GM23338 (cell line): ENCODE data around the gene GGT5. TPM values are rescaled to one million over a fixed set of nuclear protein-coding genes. Genes with fewer than 3 reads are reported as not detected.

ENCODE experiments used
- ATAC-seq: fragments of 200-7000 bp; cut with Tn5 transposase; 3 replicates; pipeline ENCODE4 v1.9.1; 2020
- DNase-seq: peaks from one replicate; pipeline ENCODE4 v3.0.0-alpha.2; 2015; ENCODE audit warnings: low spot score
- H2AFZ ChIP-seq: fragments of 200-600 bp; sonication (generic); 2 replicates; pipeline ENCODE4 v1.8.0; 2016; ENCODE audit warnings: antibody characterized with exemption, mild to moderate bottlenecking, moderate library complexity
- H3F3A ChIP-seq: fragments of 200-600 bp; sonication (generic); replicated peaks from 2 replicates; pipeline ENCODE4 v1.8.0; 2017; ENCODE audit warnings: antibody characterized with exemption, mixed run types, low read depth
- H3K27ac ChIP-seq: fragments of 200-600 bp; sonication (generic); 2 replicates; pipeline ENCODE4 v1.6.1; 2016; ENCODE audit warnings: low read depth
- H3K27me3 ChIP-seq: fragments of 200-600 bp; sonication (generic); 2 replicates; pipeline ENCODE4 v1.8.0; 2016; ENCODE audit warnings: mild to moderate bottlenecking, mixed run types, moderate library complexity; ENCODE audit not compliant: insufficient read depth
- H3K36me3 ChIP-seq: fragments of 200-600 bp; sonication (generic); 2 replicates; pipeline ENCODE4 v1.8.0; 2016; ENCODE audit warnings: mild to moderate bottlenecking; ENCODE audit not compliant: insufficient read depth
- H3K4me1 ChIP-seq: fragments of 200-600 bp; sonication (generic); 2 replicates; pipeline ENCODE4 v1.8.0; 2016; ENCODE audit warnings: mild to moderate bottlenecking, moderate library complexity; ENCODE audit not compliant: insufficient read depth
- H3K4me2 ChIP-seq: fragments of 200-600 bp; sonication (generic); 2 replicates; pipeline ENCODE4 v1.7.1; 2017; ENCODE audit warnings: mixed run types
- H3K4me3 ChIP-seq: fragments of 200-600 bp; sonication (generic); 2 replicates; pipeline ENCODE4 v1.6.1; 2016; ENCODE audit warnings: mixed run types
- H3K79me2 ChIP-seq: fragments of 200-600 bp; sonication (generic); replicated peaks from 2 replicates; pipeline ENCODE4 v1.8.0; 2017; ENCODE audit warnings: mild to moderate bottlenecking; ENCODE audit not compliant: insufficient read depth
- H3K9me2 ChIP-seq: fragments of 200-600 bp; sonication (generic); 2 replicates; pipeline ENCODE4 v1.8.0; 2017; ENCODE audit not compliant: insufficient read depth
- H4K20me1 ChIP-seq: fragments of 200-600 bp; sonication (generic); replicated peaks from 2 replicates; pipeline ENCODE4 v1.8.0; 2017; ENCODE audit warnings: mild to moderate bottlenecking; ENCODE audit not compliant: insufficient read depth
- H3K27ac Mint-ChIP-seq: 2 replicates; pipeline ENCODE4 v1.8.0; 2020; ENCODE audit warnings: inconsistent platforms, mild to moderate bottlenecking, moderate library complexity, mixed read lengths
- H3K27me3 Mint-ChIP-seq: 3 replicates; pipeline ENCODE4 v1.8.0; 2022; ENCODE audit warnings: low read depth, mild to moderate bottlenecking, moderate library complexity, mixed read lengths, inconsistent platforms; ENCODE audit not compliant: insufficient read depth, poor library complexity
- H3K36me3 Mint-ChIP-seq: 3 replicates; pipeline ENCODE4 v1.8.0; 2021; ENCODE audit warnings: low read depth, mild to moderate bottlenecking, inconsistent platforms, moderate library complexity, mixed read lengths
- H3K4me1 Mint-ChIP-seq: 3 replicates; pipeline ENCODE4 v1.8.0; 2020; ENCODE audit warnings: mild to moderate bottlenecking, inconsistent platforms, mixed read lengths
- H3K4me3 Mint-ChIP-seq: 3 replicates; pipeline ENCODE4 v1.8.0; 2021; ENCODE audit warnings: moderate library complexity, mild to moderate bottlenecking, inconsistent platforms, mixed read lengths
- H3K9me3 Mint-ChIP-seq: 3 replicates; pipeline ENCODE4 v1.8.0; 2020; ENCODE audit warnings: moderate library complexity, mild to moderate bottlenecking, inconsistent platforms, mixed read lengths
- CREB1 ChIP-seq: fragments of 250-450 bp; sonication (Bioruptor Pico); IDR thresholded peaks from 2 replicates; pipeline ENCODE4 v1.5.0; 2020; ENCODE audit warnings: low read depth, mild to moderate bottlenecking, moderate library complexity
- CTCF ChIP-seq, 2 experiments: fragments of 200-600 bp in 1 of 2; sonication (generic) in 1 of 2; conservative IDR thresholded peaks; 2 replicates each; pipeline versions ENCODE4 v1.5.1 to v1.6.1; 2016 to 2017; ENCODE audit warnings: antibody characterized with exemption in 2 of 2, low read depth in 2 of 2, mild to moderate bottlenecking in 2 of 2, moderate library complexity in 1 of 2
- EZH2phosphoT487 ChIP-seq: fragments of 200-600 bp; sonication (generic); IDR thresholded peaks from one replicate; pipeline ENCODE4 v1.8.1; 2018; ENCODE audit warnings: antibody characterized with exemption; ENCODE audit not compliant: unreplicated experiment
- ZNF114 ChIP-seq: fragments of 250-450 bp; sonication (Bioruptor Pico); IDR thresholded peaks from 2 replicates; pipeline ENCODE4 v1.5.0; 2020; ENCODE audit warnings: mild to moderate bottlenecking, moderate library complexity
- ZNF462 ChIP-seq: fragments of 250-450 bp; sonication (Bioruptor Pico); IDR thresholded peaks from 2 replicates; pipeline ENCODE4 v1.5.0; 2020; ENCODE audit warnings: mild to moderate bottlenecking, moderate library complexity
- polyA plus RNA-seq: library from polyadenylated mRNA; unstranded; fragments of >200 nt; fragmentation: Nextera tagmentation; extraction: Ambion mirVana; gene quantifications from 2 replicates; pipeline ENCODE4 v1.2.1, GENCODE V29; 2016
- total RNA-seq: library from RNA; depleted of rRNA; stranded (reverse); fragments of >200 nt; shearing (Covaris generic); gene quantifications from 2 replicates; pipeline ENCODE4 v1.2.3, GENCODE V29; 2014

GGT5 gene
- total and polyA plus RNA-seq, 2 experiments from 2014 or later = not detected

GRCh38 chr22:24179478-24180210, 65.2 kb downstream of the GGT5 start (continued):
- no peak for TF ChIP-seq ZNF462 (CRISPR knock-in tag)
- no peak for TF ChIP-seq CREB1
- TF ChIP-seq EZH2phosphoT487 = no peak

GRCh38 chr22:24178502-24179440, 66.1 kb downstream of the GGT5 start:
- no peaks in the 10 kb centered on the region for H3K9me3 Mint-ChIP-seq
- no peaks in the 10 kb centered on the region for H3K79me2 ChIP-seq
- no peak overlapping the region for H3K27ac Mint-ChIP-seq
- H3K27me3 Mint-ChIP-seq = peaks cover 15% of the 10 kb centered on the region
- H3K27ac ChIP-seq = no peak overlapping the region
- no peaks in the 10 kb centered on the region for H3F3A ChIP-seq
- peaks cover 6% of the 10 kb centered on the region; the same call in 2 of the 3 replicates for H3K36me3 Mint-ChIP-seq
- peaks cover 7% of the 10 kb centered on the region; the same call in 1 of the 2 replicates for H3K4me1 ChIP-seq
- no peaks in the 10 kb centered on the region for H3K36me3 ChIP-seq
- H3K4me1 Mint-ChIP-seq = peaks cover 12% of the 10 kb centered on the region; the same call in 2 of the 3 replicates
- H3K4me3 ChIP-seq = no peak overlapping the region
- H3K4me3 Mint-ChIP-seq = no peak overlapping the region
- H2AFZ ChIP-seq = no peak overlapping the region
- H4K20me1 ChIP-seq = no peaks in the 10 kb centered on the region
- no peaks in the 10 kb centered on the region for H3K9me2 ChIP-seq
- H3K27me3 ChIP-seq = no peaks in the 10 kb centered on the region
- peak; percentile 38 for ATAC-seq
- H3K4me2 ChIP-seq = no peak overlapping the region
- DNase-seq = peak; percentile 76
- TF ChIP-seq ZNF114 (CRISPR knock-in tag) = no peak
- peak; percentile 64 to 70 for TF ChIP-seq CTCF (conservative IDR thresholded peaks at IDR 0.05; ENCODE audit: low read depth in 2 of 2)
